ENCODE results near the gene BRF1.
"Not testable (repeated sequence)": the region's sequence is repeated elsewhere in the genome, so short reads cannot be mapped to it uniquely, and the experiment has no call there.

BRF1 gene

DNA sequence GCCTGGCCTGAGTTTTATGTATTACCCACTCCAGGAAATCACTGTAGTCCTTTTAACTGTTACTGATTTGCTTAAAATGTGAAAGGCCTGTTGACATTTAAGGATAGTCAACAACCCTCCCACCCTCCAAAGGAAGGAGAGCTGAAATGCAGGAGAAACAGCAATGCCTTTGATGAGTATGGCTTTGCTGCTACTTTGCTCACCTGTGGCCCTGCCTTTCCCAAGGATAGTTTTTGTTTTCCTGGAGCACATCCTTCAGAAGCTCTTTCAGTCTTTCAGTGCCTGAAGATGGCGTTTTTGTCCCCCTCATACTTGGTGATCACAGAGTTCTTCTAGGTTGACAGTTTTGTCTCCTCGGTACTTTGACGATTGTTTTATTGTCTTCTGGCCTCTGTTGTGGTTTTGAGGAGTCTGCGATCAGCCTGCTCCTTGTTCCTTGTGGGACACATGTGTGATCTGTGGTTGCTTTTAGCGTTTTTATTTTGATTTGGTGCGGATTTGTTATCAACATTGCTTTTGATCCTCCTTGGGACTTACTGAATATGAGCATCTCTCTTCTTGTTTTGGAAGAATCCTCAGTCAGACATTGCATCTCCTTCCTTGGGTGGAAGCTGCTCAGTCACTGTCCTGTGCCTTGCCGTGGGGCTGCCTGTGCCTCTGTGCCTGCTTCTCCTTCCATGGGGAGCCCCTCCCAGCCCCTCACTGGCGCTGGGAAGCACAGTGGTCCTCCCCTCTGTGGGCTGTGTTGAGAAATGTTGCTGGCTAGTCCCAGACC, 31.0 kb upstream of the BRF1 start:
- no peak for DNase-seq

DNA sequence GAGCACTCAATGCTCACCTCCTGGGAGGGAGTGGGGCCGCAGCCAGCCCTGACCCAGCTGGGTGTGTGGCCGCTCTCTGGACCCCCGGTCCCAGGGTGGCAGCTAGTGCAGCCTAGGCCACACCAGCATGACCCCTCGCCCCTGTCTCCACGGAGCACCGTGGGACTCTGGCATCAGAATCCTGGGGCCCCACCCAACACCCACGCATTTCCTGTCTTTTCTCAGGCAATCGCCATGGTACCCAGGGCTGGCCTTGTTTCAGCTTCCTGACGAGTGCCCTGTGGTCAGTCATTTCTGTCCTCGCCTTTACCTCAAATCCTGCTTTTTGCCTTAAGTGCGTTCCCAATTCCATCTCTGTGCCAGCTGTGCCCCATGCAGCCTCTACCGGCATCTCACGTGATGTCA, 29.7 kb upstream of the BRF1 start:
- no peak for DNase-seq

DNA sequence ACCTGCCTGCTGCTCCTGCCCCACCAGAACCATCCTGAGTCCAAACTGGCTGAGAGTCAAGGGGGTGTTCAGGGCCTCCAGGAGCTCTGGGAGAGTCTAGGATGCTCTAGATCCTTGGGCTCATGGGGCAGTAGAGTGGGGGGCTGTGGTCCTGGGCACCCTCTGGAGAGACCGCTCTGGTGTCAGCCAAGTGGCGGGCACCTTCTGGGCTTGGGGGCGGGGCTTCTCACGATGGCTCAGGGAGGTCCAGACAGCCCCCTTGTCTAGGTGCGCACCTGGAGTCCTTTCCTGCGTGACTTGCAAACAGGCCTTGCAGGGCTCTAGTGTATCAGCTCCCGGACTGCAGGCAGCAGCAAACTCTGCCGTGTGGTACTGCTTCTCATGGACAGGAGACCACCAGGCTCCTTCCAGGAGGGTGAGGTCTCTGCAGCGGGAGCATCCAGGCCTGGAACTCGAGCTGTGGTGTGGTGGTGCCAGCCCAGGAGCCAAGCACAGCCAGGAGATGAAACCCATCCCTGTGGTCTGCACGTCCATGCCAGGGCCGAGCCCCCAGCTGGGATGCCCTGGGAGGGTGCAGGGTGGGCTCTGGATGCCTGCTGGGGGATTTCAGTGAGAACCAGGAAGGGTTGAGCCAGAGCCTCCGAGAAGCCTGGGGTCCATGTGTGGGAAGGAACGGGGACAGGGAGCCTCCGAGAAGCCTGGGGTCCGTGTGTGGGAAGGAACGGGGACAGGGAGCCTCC, 28.8 kb upstream of the BRF1 start:
- no peak for DNase-seq

DNA sequence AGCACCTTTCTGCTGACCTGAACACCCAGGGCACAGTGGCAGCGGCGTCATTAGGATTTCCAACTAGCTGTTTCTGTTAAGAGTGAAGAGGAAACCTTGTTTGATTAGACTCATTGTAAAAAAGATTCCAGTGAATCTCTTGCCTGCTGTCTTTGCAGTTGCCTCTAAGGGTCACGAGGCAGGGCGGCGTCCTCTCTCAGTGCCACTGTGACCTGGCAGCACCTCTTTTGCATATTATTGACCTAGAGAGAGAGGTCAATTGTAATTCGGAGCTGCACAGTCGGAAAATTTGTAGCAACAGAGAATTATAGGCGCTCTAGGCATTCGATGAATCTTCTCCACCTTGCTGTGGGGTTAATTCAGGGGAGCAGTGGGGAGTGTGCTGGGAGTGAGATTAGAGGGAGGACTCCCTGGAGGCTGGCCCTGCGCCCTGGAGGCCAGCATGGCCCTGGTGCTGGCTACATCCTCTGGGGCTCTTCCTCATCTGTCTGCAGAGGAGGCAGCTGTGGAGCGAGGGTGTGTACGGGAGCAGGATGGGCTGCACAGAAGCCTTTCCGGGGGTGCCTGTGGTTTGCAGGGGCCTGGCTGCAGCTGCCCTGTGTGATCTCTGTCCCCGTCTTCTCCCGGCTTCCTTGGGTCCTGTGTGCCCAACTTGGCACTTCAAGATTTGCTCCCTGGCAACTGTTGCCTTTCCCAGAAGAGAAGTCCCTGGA, 28.0 kb upstream of the BRF1 start:
- no peak for DNase-seq

DNA sequence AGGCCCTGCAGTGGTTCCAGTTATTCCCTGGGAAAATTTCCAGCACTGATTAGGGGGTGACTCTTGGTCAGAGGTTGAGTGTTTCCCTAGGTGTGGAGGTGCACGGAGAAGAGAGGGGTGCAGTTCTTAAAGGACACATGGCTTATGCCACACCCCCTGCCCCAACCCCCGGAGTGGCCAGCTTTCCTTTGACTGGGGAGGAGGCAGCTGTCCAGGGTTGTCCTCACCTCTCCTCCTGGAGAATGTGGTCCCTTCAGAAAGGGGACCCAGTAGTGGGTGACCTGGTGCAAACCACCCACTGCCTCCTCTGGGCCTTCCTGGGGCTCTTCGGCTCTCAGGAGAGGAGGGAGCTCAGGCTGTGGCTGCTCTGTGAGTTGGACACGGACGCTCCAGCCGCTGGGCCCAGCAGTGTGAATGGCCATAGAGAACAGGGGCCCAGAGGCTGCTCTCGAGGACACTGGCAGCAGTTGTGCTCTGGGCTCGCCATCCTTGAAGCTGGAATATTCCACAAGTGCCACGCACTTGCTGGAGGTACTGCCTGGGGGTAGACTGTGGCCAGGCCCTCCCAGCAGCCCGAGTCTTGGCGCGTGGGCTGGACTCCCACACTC, 27.4 kb upstream of the BRF1 start:
- no peak for DNase-seq

DNA sequence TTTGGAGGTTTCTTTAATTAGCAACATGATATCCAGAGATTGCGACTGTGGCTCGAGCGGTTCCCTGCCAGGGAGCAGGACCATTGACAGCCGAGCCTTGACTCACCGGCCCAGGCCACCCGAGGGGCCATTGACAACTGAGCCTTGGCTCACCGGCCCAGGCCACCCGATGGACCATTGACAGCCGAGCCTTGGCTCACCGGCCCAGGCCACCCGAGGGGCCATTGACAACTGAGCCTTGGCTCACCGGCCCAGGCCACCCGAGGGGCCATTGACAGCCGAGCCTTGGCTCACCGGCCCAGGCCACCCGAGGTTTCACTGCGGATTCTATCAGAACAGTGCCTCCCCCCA, 26.9 kb upstream of the BRF1 start:
- DNase-seq, result not testable (repeated sequence)

DNA sequence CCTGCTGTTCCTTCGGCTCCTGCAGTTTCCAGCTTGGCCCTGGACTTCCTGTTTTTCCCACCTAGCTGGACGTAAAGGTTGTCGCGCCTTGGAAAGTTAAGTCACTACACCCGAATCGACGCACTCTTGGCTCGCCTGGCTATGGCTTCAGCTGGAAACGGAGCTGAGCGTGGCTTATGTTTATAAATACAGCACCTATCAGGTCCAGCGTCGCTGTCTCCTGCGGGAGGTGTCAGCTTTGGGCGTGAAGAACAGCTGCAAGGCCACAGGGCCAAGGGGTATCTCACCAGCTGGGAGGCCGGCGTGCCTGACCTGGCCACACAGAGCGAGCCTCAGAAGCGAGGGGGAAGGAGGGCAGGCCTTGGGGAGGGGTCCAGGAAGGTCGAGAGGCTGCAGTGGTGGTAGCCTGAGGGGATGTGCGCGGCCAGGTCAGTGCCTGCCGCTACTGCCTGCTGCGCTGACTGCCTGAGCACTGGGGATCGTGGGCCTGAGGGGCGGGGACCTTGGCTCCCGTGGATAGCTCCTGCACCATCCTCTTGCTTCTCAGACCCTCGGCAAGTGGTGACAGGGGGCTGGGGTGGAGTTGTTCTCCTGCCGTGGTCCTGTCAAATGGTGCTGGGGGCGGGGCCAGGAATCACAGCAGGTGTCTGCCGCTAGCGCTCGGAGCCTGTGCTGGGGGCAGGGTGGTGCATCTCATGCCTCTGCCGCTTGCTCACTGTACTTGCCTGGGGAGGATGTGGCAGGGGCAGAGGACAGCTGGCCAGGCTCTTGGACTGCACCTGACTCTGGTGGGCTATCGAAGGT, 26.3 kb upstream of the BRF1 start:
- DNase-seq, result no peak

DNA sequence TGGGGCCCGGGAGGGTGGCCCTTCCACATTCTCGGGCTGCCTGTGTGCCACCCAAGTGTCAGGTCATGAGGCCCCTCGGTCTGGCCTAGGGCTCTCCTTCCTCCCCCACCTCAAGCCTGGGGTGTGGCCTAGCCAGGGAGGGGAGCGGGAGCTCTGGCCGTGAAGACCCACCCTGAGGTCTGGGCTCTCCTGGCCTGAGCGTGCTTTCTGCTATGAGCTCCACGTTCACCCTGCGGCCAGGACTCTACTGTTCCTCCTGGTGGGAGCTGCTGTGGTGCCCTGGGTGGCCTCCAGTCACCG, 25.7 kb upstream of the BRF1 start:
- no peak for DNase-seq

DNA sequence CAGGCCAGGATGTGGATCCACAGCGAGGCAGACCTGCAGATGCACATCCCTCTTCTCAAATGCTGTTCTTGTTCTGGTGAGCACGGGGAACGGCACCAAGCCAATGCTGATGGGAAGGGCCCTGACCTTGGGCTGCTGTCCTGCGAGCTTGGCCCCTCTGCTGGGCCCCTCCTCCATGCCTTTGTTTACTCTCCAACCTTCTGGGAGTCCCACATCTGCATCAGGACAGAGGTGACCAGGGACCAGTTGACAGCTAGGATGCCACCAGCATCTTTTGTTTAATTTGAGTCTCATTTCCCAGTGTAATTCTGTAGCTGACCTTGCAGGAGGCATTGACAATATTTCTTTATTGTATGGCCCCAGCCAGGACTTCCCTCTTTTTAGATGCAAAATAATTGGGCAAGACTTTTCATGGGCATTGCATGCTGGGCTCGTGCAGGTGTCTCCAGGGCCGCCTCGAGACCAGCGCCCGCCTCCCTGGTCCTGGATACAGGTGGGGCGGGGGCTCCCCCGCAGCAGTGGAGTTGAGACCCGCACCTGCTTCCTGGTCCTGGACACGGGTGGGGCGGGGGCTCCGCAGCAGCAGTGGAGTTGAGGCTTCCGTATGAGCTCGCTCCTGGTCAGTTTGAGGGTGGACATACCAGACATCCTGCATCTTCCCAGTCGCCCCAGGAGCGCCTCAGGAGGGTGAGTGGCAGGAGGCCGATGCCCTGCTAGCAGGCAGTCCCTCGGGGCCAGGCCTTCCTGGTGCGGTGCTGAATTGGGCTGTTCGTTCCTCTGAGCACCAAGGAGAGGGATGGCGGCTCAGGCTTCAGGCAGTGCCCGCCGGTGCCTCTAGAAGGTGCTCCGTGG, 25.1 kb upstream of the BRF1 start:
- DNase-seq, result no peak

DNA sequence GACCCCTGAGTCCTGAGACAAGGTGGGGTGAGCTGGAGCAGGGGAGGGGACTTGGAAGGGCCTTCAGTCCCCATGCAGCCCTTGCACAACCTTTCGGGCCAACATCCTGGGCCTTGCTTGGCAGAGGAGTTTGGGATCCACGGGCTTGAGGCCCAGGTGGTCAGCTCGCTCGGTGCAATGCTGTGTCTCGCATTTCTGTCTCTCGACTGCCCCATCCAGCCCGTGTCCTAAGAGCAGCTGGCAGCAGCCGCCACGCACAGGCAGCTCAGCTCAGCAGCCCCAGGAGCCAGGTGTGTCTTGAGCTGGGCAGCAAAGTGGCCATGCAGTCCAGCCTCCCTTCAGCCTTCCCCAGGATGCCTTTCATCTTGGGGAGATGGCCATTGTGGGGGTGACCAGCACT, 24.5 kb upstream of the BRF1 start:
- DNase-seq, result no peak

DNA sequence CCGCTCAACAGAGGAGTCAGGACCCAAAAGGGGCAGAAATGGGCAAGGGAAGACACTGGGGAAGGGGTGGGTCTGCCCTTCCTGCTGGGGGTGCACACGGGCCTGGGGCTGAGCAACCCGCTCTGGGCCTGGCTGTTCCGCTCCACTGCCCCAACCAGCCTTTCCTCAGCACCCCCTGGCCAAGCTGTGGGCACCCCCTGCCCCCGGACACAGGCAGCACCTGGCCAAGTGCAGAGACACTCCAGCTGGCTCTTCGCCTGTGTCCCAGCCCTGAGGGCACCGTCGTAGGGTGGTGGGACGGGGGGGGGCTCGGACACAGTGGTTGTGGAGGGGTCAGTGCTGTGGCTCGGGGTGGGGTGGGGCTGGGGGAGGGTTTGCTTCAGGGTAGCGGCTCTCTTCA, 24.1 kb upstream of the BRF1 start:
- no peak for DNase-seq

DNA sequence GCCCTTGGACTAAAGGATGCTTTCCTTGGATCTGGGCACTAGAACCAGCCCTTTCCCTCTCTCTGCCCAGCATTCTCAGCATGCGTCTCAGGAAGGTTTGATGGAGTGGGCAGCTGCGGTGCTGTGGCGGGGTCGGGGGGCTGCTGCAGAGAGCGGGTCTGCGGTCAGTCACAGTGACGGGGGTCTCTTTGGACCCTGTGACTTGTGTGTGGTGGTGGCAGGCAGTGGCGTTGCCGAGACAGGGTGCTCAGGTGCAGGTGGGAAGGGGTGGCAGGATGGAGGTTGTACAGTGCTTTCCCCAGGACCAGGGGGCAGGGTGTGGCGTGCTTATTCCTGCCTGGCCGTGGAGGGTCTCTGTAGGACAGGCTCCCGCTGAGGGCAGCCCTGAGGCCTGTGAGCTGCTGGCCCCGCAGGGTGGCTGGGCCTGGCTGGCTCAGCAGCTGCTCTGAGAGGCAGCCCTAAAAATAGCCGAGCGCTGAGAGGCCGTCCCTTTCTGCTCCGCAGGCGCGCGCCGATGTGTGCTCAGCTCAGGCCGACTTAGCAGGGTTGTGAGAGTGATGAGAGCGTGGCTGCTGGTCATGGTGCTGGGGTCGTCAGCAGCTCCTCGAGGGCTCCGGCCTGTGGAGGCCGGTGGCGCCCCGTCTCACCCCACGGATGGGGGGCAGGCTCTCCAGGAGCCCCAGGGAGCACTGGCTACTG, 23.4 kb upstream of the BRF1 start:
- no peak for DNase-seq

DNA sequence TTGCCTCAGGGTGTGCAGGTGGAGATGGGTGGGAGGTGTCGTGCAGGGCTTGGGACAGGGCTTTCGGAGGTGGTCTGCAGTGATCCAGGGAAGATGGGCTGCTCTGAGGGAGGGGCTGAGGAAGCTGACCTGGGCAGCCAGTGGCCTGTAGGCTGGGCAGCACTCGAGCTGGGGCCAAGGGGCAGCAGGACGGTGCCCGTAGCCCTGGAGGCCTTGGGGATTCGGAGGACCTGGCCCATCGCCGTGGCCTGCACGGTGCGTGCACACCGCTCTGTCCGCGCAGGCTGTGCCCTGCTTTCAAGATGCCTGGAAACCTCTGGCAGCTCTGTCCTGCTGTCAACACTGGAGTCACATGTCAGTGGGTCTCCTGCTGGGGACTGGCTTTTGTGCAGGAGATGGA, 22.9 kb upstream of the BRF1 start:
- DNase-seq, result no peak

DNA sequence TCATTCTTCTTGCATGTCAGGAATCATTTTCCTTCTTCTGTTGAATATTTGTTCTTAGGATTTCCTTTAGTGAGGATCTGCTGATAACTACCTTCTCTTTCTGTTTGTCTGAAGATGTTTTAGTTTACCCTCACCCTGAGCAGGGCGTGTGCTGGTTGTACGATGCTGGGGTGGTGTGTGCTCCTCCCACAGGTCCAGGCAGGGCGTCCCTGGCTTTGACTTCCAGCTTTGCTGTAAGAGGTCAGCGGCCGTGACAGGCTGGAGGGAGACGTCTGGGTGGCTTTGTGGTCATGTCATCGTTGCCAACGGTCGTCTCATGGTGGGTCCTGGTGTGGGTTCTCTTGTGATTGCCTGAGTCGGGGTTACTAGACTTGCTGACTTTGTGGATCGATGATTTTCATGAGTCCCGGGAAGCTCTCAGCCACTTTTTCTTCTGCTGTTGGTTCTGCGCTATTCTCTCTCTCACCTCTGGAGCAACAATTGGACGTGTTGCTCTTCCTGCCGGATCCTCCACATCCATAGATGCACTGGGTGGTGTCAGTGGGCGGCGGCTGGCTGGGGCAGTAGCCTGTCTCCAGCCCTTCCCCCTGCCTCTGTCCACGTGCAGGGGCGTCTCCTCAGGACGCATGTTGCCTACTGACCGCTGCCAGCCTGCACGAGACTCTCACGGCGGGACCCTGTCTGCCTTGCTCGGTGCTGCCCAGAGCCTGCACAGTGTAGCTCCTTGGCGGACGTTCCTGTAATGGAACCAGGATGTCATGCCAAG, 22.2 kb upstream of the BRF1 start:
- no peak for DNase-seq

DNA sequence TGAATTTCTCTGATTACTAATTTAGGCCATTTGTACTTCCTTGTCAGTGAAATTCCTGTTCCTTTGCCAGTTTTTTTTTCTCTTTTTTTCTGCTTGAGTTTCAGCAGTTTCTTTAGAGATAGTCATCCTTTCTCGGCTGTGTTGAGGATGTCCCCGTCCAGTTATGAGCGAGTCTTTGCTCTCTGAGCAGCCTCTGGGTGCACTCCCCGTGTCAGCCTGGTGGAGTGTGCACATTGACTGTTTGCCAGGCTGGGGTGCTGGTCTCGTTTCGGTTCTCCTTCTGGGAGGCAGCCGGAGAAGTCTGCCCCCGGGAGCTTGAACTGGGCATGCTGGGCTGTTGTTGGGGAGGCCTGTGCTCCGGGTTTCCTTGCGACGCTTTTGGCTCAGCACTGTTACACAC, 16.7 kb upstream of the BRF1 start:
- no peak for DNase-seq

DNA sequence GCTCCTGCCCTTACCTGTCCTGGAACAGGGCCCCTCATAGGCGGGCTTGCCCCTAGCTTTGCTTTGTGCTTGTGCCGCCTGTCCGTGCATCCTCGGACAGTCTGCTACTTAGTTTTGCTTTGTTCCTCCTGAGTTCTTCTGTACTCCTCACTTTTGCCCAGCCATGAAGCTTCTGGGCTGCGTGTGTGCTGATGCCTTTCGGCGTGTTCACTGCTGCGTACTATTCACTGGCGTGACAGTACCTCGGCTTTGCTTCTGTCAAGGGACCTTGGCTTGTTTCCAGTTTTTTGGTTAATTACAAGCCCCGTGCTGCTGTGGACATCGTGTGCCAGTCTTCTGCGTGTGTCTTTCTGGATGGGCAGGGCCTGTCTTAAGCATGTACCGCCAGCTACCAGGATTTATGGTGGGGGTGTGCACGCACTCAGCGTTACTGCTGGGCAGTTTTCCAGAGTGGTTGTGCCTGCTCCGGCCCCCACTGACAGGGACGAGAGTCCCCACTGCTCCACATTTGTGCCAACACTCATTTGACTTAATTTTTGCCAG, 16.2 kb upstream of the BRF1 start:
- no peak for DNase-seq

DNA sequence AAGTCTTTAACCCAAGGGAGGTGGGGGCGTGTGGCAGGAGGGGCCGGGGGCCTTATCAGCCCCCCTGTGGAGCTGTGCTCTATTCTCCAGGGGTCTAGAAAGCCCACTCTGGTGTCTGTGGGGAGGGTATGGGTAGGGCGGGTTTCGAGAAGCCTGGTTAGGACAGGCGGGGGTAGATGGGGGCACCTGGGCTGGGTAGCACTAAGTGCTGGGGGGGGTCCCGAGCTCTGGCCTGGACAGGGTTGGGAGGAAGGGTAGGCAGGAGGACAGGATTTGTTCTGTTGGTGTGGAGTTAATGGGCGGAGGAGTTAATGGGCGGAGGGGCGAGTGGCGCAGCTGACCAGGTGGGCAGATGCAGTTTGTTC, 15.8 kb upstream of the BRF1 start:
- DNase-seq, result no peak

DNA sequence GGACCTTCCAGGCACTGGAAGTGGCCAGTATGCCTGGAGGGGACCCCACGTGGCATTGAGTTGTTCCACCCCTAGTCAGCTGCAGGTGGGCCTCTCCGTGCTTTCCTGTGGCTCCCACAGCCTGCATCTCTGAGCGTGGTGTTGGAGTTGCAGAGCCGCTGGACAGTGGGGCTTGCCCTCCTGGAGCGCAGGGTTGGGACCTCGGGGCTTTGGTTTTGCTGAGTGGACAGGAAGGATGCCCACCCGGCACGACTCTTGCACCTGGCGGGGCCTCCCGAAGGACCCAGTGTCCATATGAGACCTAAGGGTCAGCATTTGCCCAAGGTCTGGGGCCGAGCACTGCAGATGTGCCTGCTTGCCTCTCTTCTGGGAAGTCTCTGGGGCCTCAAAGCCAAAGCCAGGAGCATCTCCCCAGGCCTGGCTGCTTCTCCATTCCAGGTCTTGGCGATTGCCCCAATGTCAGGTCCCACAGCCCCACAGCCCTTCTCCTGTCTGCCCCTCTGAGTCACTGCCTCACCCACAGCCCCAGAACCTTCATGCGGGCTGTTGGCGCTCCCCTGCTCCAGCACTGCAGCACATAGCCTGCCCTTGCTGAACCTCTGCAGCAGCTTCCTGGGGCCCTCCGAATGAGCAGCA, 15.3 kb upstream of the BRF1 start:
- no peak for DNase-seq

DNA sequence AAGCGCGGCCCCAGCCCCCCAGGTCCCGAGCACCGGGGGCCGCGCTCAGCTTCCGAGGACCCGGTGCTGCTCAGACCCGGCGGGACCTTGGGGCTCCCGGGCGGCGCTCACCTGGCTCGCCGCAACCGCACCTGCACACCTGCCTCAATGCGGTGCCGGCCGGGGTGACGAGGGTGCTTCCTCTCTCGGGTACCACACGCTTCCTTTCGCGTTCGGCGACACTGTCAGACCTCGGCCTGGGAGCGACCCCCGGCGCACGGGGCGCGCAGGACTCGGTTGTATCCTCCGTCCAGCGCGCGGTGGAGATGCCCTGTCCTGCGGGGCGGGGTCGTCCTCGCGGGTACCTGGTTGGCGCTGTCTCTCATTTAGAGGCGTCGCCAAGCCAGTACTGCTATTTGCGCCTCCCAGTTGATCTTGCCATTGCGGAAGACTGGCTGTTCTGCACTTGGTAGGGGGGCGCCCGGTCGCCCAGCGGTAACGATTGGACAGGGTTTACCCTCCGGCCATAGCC, 14.5 kb upstream of the BRF1 start:
- peak; percentile 10 for DNase-seq
